ENCODE data around the gene SEC22C.

- no peak for TF ChIP-seq CTCF (IDR thresholded peaks at IDR 0.05)
- no peak for TF ChIP-seq EP300 (IDR thresholded peaks at IDR 0.05)
These were observed 9.4 kb upstream of the SEC22C start for GRCh38 chr3:42590989-42591756.
